H1 (cell line): Measurements from ENCODE around the gene RPL38. TPM values are rescaled to one million over a fixed set of nuclear protein-coding genes. Genes with fewer than 3 reads are reported as not detected.

ENCODE experiments used
- CTCF ChIA-PET: fragments of 300-600 bp; sonication (Branson Sonifier 250); formaldehyde crosslinking; loops from one replicate; lab custom pipeline; 2021; ENCODE audit not compliant: partially characterized antibody; lab: Charles Lee
- POLR2A ChIA-PET: fragments of 300-600 bp; sonication (Branson Sonifier 250); formaldehyde crosslinking; loops from one replicate; lab custom pipeline; 2021; ENCODE audit warnings: inconsistent platforms; ENCODE audit not compliant: partially characterized antibody; lab: Charles Lee
- DNase-seq, 2 experiments: peaks; one replicate each; pipeline versions ENCODE4 v3.0.0 to v3.0.0-alpha.2; 2010 to 2022; ENCODE audit warnings: low spot score in 2 of 2, low read depth in 1 of 2, mixed read lengths in 1 of 2
- FAIRE-seq: peaks from 2 replicates; lab custom pipeline; 2011; peaks lifted over from hg19 to GRCh38; lab: Jason Lieb, UNC
- H2AFZ ChIP-seq: 2 replicates; pipeline ENCODE4 v1.8.1; 2012; ENCODE audit warnings: low read length, inconsistent platforms
- H2AK5ac ChIP-seq: 2 replicates; pipeline ENCODE4 v1.6.1; 2013; ENCODE audit warnings: low read depth, low read length
- H2BK120ac ChIP-seq: replicated peaks from 2 replicates; pipeline ENCODE3; 2013; ENCODE audit warnings: low read depth, low read length, inconsistent platforms
- H2BK12ac ChIP-seq: 2 replicates; pipeline ENCODE4 v1.6.1; 2013; ENCODE audit warnings: low read depth, low read length
- H2BK15ac ChIP-seq: 2 replicates; pipeline ENCODE4 v1.6.1; 2013; ENCODE audit warnings: low read length
- H2BK20ac ChIP-seq: 2 replicates; pipeline ENCODE4 v1.6.1; 2013; ENCODE audit warnings: low read length
- H2BK5ac ChIP-seq: 2 replicates; pipeline ENCODE4 v1.6.1; 2013; ENCODE audit warnings: low read depth, low read length
- H3K14ac ChIP-seq: 2 replicates; pipeline ENCODE4 v1.6.1; 2013; ENCODE audit warnings: inconsistent platforms; ENCODE audit not compliant: insufficient read length
- H3K18ac ChIP-seq: 2 replicates; pipeline ENCODE4 v1.6.1; 2013; ENCODE audit warnings: low read length; ENCODE audit errors: extremely low read depth
- H3K23ac ChIP-seq: 2 replicates; pipeline ENCODE4 v1.6.1; 2013; ENCODE audit warnings: inconsistent platforms; ENCODE audit not compliant: insufficient read length
- H3K23me2 ChIP-seq: 2 replicates; pipeline ENCODE4 v1.6.1; 2013; ENCODE audit warnings: low read depth, low read length
- H3K27ac ChIP-seq: 2 replicates; pipeline ENCODE4 v1.6.1; 2011; ENCODE audit warnings: low read depth, low read length, inconsistent platforms
- H3K27me3 ChIP-seq, 4 experiments: replicated peaks in 1 of 4; 1 replicate in 1 of 4; 2 replicates in 3 of 4; pipeline versions ENCODE4 v1.6.1 to v1.8.1; 2011 to 2013; ENCODE audit warnings: low read length in 3 of 4, mild to moderate bottlenecking in 3 of 4, inconsistent platforms in 2 of 4, mixed read lengths in 2 of 4, moderate library complexity in 1 of 4; ENCODE audit not compliant: control insufficient read depth in 3 of 4, insufficient read depth in 3 of 4; ENCODE audit errors: extremely low read depth in 1 of 4
- H3K36me3 ChIP-seq, 4 experiments: 2 replicates each; pipeline versions ENCODE4 v1.6.1 to v1.8.1; 2011 to 2013; ENCODE audit warnings: mild to moderate bottlenecking in 4 of 4, low read length in 3 of 4, moderate library complexity in 2 of 4, control low read depth in 1 of 4, inconsistent platforms in 1 of 4; ENCODE audit not compliant: insufficient read depth in 4 of 4, control insufficient read depth in 2 of 4
- H3K4ac ChIP-seq: replicated peaks from 2 replicates; pipeline ENCODE3; 2013; ENCODE audit warnings: low read length, low read depth, mixed read lengths, inconsistent platforms; ENCODE audit not compliant: insufficient read length
- H3K4me1 ChIP-seq, 4 experiments: replicated peaks in 1 of 4; 1 replicate in 1 of 4; 2 replicates in 3 of 4; pipeline versions ENCODE4 v1.6.1 to v1.8.1; 2011 to 2013; ENCODE audit warnings: low read length in 3 of 4, inconsistent platforms in 2 of 4, mixed read lengths in 1 of 4; ENCODE audit not compliant: insufficient read depth in 4 of 4, control insufficient read depth in 3 of 4
- H3K4me2 ChIP-seq, 2 experiments: 2 replicates each; pipeline versions ENCODE4 v1.6.1 to v1.8.1; 2011 to 2013; ENCODE audit warnings: low read depth in 2 of 2, low read length in 2 of 2, control low read depth in 1 of 2, inconsistent platforms in 1 of 2, mild to moderate bottlenecking in 1 of 2; ENCODE audit not compliant: insufficient read depth in 1 of 2
- H3K4me3 ChIP-seq, 4 experiments: fragments of 200-600, 300-600 bp in 1 of 4; sonication (generic), shearing (Covaris generic), sonication (Bioruptor Twin) in 1 of 4; 2 replicates each; pipeline versions ENCODE4 v1.5.1 to v1.8.1; 2011 to 2016; ENCODE audit warnings: low read length in 4 of 4, low read depth in 3 of 4, control low read depth in 2 of 4, inconsistent platforms in 2 of 4, mild to moderate bottlenecking in 2 of 4, mixed read lengths in 1 of 4, moderate library complexity in 1 of 4; ENCODE audit not compliant: insufficient read depth in 2 of 4; ENCODE audit errors: extremely low read depth in 1 of 4
- H3K56ac ChIP-seq: replicated peaks from 2 replicates; pipeline ENCODE3; 2013; ENCODE audit warnings: low read depth, mild to moderate bottlenecking, mixed read lengths, low read length, inconsistent platforms; ENCODE audit not compliant: insufficient read length
- H3K79me1 ChIP-seq: 2 replicates; pipeline ENCODE4 v1.6.1; 2013; ENCODE audit warnings: low read depth, low read length, control low read depth
- H3K79me2 ChIP-seq, 2 experiments: 2 replicates each; pipeline versions ENCODE4 v1.6.1 to v1.8.1; 2012 to 2013; ENCODE audit warnings: low read length in 2 of 2, mild to moderate bottlenecking in 2 of 2, inconsistent platforms in 1 of 2; ENCODE audit not compliant: insufficient read depth in 2 of 2, control insufficient read depth in 1 of 2
- H3K9ac ChIP-seq, 4 experiments: replicated peaks in 1 of 4; 1 replicate in 1 of 4; 2 replicates in 3 of 4; pipeline versions ENCODE4 v1.6.1 to v1.8.1; 2011 to 2013; ENCODE audit warnings: low read depth in 3 of 4, low read length in 3 of 4, control low read depth in 2 of 4, mild to moderate bottlenecking in 2 of 4, moderate library complexity in 2 of 4, inconsistent platforms in 1 of 4; ENCODE audit errors: extremely low read depth in 1 of 4
- H3K9me3 ChIP-seq, 2 experiments: 2 replicates each; pipeline versions ENCODE4 v1.6.1 to v1.8.1; 2012 to 2013; ENCODE audit warnings: mild to moderate bottlenecking in 2 of 2, moderate library complexity in 2 of 2, control low read depth in 1 of 2, inconsistent platforms in 1 of 2, low read depth in 1 of 2, low read length in 1 of 2, mixed read lengths in 1 of 2; ENCODE audit not compliant: insufficient read depth in 2 of 2
- H4K20me1 ChIP-seq, 2 experiments: replicated peaks in 1 of 2; 2 replicates each; pipeline versions ENCODE3 to v1.8.1; 2011 to 2013; ENCODE audit warnings: inconsistent platforms in 2 of 2, low read length in 2 of 2, mild to moderate bottlenecking in 1 of 2; ENCODE audit not compliant: insufficient read depth in 2 of 2, control insufficient read depth in 1 of 2
- H4K5ac ChIP-seq: 2 replicates; pipeline ENCODE4 v1.6.1; 2013; ENCODE audit warnings: low read length, low read depth, mixed read lengths, inconsistent platforms; ENCODE audit not compliant: insufficient read length
- H4K8ac ChIP-seq: 2 replicates; pipeline ENCODE4 v1.8.0; 2013; ENCODE audit warnings: mild to moderate bottlenecking, moderate library complexity, low read length, inconsistent platforms; ENCODE audit not compliant: insufficient read depth; ENCODE audit errors: extremely low read depth
- H4K91ac ChIP-seq: replicated peaks from 2 replicates; pipeline ENCODE3; 2013; ENCODE audit warnings: low read length, mixed read lengths, inconsistent platforms; ENCODE audit not compliant: insufficient read length
- CHD2 ChIP-seq: IDR thresholded peaks from 2 replicates; pipeline ENCODE4 v1.6.1; 2012; ENCODE audit warnings: low read length, improper control_type of control experiment
- RBBP5 ChIP-seq: IDR thresholded peaks from 2 replicates; pipeline ENCODE4 v1.7.1; 2012; ENCODE audit warnings: low read depth, mild to moderate bottlenecking, inconsistent platforms, low read length, moderate library complexity, borderline replicate concordance
- SP2 ChIP-seq: IDR thresholded peaks from 2 replicates; pipeline ENCODE4 v1.6.1; 2012; ENCODE audit warnings: mild to moderate bottlenecking, low read length, inconsistent platforms
- TBP ChIP-seq: IDR thresholded peaks from 2 replicates; pipeline ENCODE4 v1.6.1; 2011; ENCODE audit warnings: low read depth, low read length, improper control_type of control experiment
- WGBS, 2 experiments: shearing (Covaris generic) in 1 of 2; methylation state at CpG; one replicate each; pipeline versions ENCODE4 v1.1.6 to v1.1.7; 2013 to 2015; ENCODE audit warnings: low lambda C conversion rate in 2 of 2, mixed read lengths in 2 of 2, inconsistent platforms in 1 of 2, low coverage in 1 of 2, missing lambda C conversion rate in 1 of 2; ENCODE audit not compliant: insufficient replicate concordance in 2 of 2, insufficient coverage in 1 of 2, insufficient read length in 1 of 2; ENCODE audit errors: extremely low coverage in 1 of 2, missing lambda C conversion rate in 1 of 2; 5-methylcytosine and 5-hydroxymethylcytosine counted together
- polyA plus RNA-seq, 7 experiments: library from polyadenylated mRNA; depleted of rRNA in 3 of 7; stranded (reverse) in 5 of 7; unstranded in 2 of 7; fragments of >200 nt in 5 of 7; fragments of 200-250 nt in 2 of 7; gene quantifications; 1 replicate in 5 of 7; 2 replicates in 1 of 7; 4 replicates in 1 of 7; pipeline versions ENCODE4 v1.2.1 to v1.2.3, GENCODE V29; 2011 to 2013; ENCODE audit warnings: missing spikeins in 2 of 7, mixed read lengths in 2 of 7
- total RNA-seq: library from RNA; stranded (reverse); fragmentation: NEBNext Ultra II Directional; extraction: Animal tissue kit (Norgen Biotek cat#: 25700); gene quantifications from 2 replicates; pipeline ENCODE4 v1.2.1, GENCODE V29; 2021

The RPL38 gene
- total and polyA plus RNA-seq, 2 of the 8 experiments (the other 6 are each of a cell fraction or from before 2014, with no cell fraction given), result 412 to 1,195 TPM

- H4K8ac ChIP-seq, result no peak overlapping the region
- no peak overlapping the region for H3K9ac ChIP-seq
- no peak overlapping the region for H3K18ac ChIP-seq
- no peak overlapping the region for H2AK5ac ChIP-seq
- 76% methylated on average over 7 of the region's 8 CpGs; no CpG with 5 or more reads in 1 of the 2 experiments for WGBS, 2 experiments
- H3K23ac ChIP-seq, result no peak overlapping the region
- H3K36me3 ChIP-seq, result no peaks in the 10 kb centered on the region
- H3K23me2 ChIP-seq, result no peaks in the 10 kb centered on the region
- H2BK20ac ChIP-seq, result no peak overlapping the region
- no peak overlapping the region for H4K91ac ChIP-seq
- H3K4me2 ChIP-seq, result no peak overlapping the region
- POLR2A ChIA-PET, result interaction anchor here (1.5 to 2.5 kb wide), 2 partner anchors 25 to 31 kb away, joined by 4 to 9 read pairs; no protein-coding TSS in a partner anchor
- H3K79me2 ChIP-seq, result no peaks in the 10 kb centered on the region
- DNase-seq, result no peak
- H2BK120ac ChIP-seq, result no peak overlapping the region
- no peak overlapping the region for H3K56ac ChIP-seq
- no peaks in the 10 kb centered on the region for H4K20me1 ChIP-seq
- no peak overlapping the region for H3K27ac ChIP-seq
- H3K9me3 ChIP-seq, result no peaks in the 10 kb centered on the region
- H3K4me1 ChIP-seq, result peaks cover 3 to 13% (median 9%) of the 10 kb centered on the region in 4 experiments; a peak in 6 of 7 replicates
- no peak overlapping the region for H2BK15ac ChIP-seq
- H3K4me3 ChIP-seq, result no peak overlapping the region
- FAIRE-seq, result no peak
- no peak overlapping the region for H2BK12ac ChIP-seq
- H2AFZ ChIP-seq, result no peak overlapping the region
- CTCF ChIA-PET, result no interaction called here
- H3K14ac ChIP-seq, result no peak overlapping the region
- H3K4ac ChIP-seq, result no peak overlapping the region
- no peak overlapping the region for H4K5ac ChIP-seq
- H2BK5ac ChIP-seq, result no peak overlapping the region
- H3K79me1 ChIP-seq, result no peaks in the 10 kb centered on the region
- H3K27me3 ChIP-seq, result no peaks in the 10 kb centered on the region
- TF ChIP-seq CHD2, result no peak
- TF ChIP-seq RBBP5, result no peak
- TF ChIP-seq SP2, result no peak
- no peak for TF ChIP-seq TBP
Observed at GRCh38 chr17:74235911-74236371, 32.5 kb downstream of the RPL38 start.
